Fibroblast of lung (primary cell): ENCODE data around the gene ZNF821.

Source experiments
- EZH2 ChIP-seq: IDR thresholded peaks from 2 replicates; pipeline ENCODE4 v1.5.1; 2012; ENCODE audit warnings: low read length, control low read depth, mild to moderate bottlenecking; ENCODE audit errors: missing control alignments
- TF ChIP-seq, protein P1 (sequence below), 2 donors: IDR thresholded peaks in 1 of 2; conservative IDR thresholded peaks in 1 of 2; 1 replicate in 1 of 2; 2 replicates in 1 of 2; pipeline ENCODE4 v1.5.1; 2011 to 2012; ENCODE audit warnings: low read length in 2 of 2, control low read depth in 1 of 2, inconsistent platforms in 1 of 2, low read depth in 1 of 2, mild to moderate bottlenecking in 1 of 2

DNA sequence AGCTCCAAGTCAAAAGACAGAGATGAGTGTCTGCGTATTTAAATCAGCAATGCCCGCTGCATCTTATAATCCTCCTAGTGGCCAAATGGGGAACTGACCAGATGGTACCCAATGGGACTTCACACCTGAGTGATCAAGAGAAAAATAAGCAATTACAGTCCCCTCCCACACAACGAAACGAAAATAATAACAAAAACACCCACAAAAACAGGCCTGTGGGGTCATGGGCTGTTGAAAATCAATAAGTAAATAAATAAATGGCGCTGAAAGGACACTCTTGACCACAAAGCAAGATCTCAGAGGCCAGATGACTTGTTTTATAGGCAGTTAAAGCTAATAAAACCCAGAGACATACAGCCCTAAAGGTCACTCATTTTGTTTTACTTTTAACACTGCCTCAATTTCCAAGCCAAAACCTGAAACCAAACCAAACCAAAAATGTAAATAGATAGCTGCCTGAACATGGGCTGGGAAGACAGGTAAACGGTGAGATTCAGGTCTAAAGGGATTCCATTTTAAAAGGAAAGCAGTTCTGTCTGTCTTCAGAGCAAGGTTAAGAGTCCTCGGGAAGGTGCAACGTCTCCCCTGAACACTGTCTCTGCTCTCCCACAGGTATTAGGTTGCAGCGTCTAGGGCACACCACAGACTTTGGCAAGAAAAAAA, 1.3 kb downstream of the ZNF821 start:
- TF ChIP-seq, protein P1, sequence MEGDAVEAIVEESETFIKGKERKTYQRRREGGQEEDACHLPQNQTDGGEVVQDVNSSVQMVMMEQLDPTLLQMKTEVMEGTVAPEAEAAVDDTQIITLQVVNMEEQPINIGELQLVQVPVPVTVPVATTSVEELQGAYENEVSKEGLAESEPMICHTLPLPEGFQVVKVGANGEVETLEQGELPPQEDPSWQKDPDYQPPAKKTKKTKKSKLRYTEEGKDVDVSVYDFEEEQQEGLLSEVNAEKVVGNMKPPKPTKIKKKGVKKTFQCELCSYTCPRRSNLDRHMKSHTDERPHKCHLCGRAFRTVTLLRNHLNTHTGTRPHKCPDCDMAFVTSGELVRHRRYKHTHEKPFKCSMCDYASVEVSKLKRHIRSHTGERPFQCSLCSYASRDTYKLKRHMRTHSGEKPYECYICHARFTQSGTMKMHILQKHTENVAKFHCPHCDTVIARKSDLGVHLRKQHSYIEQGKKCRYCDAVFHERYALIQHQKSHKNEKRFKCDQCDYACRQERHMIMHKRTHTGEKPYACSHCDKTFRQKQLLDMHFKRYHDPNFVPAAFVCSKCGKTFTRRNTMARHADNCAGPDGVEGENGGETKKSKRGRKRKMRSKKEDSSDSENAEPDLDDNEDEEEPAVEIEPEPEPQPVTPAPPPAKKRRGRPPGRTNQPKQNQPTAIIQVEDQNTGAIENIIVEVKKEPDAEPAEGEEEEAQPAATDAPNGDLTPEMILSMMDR (conservative IDR thresholded peaks at IDR 0.05 in 1 of 2, IDR thresholded peaks at IDR 0.05 in 1 of 2; ENCODE audit: low read depth in 1 of 2, low read length in 2 of 2) = peak; percentile 90 to 95
- no peak for TF ChIP-seq EZH2
